ENCODE data around the gene ITIH5. TPM values are rescaled to one million over a fixed set of nuclear protein-coding genes. Genes with fewer than 3 reads are reported as not detected.
"Not testable (repeated sequence)": the region's sequence is repeated elsewhere in the genome, so short reads cannot be mapped to it uniquely, and the experiment has no call there.

The ITIH5 gene
- total and polyA plus RNA-seq, 10 donors, result 0.59 to 5.2 (median 1.7) TPM

- Histone ChIP-seq H3K4me3 (no peak overlapping the region), H3K36me3 (no peaks in the 10 kb centered on the region), H3K9me3 (no peaks in the 10 kb centered on the region), H3K4me1 (no peaks in the 10 kb centered on the region), H3K27ac (no peak overlapping the region), H3K27me3 (replicated peaks in 1 of 7) (peaks cover 0 to 61% (median 28%) of the 10 kb centered on the region in 7 donors)
- WGBS, 5 donors, result 73 to 89% (median 81%) methylated on average over 4 of the region's 4 CpGs
- no peak for DNase-seq
- intact Hi-C loops (cut with DNase I; ENCODE audit: low total_unique reads), result no loop called here
- TF ChIP-seq, protein P1, sequence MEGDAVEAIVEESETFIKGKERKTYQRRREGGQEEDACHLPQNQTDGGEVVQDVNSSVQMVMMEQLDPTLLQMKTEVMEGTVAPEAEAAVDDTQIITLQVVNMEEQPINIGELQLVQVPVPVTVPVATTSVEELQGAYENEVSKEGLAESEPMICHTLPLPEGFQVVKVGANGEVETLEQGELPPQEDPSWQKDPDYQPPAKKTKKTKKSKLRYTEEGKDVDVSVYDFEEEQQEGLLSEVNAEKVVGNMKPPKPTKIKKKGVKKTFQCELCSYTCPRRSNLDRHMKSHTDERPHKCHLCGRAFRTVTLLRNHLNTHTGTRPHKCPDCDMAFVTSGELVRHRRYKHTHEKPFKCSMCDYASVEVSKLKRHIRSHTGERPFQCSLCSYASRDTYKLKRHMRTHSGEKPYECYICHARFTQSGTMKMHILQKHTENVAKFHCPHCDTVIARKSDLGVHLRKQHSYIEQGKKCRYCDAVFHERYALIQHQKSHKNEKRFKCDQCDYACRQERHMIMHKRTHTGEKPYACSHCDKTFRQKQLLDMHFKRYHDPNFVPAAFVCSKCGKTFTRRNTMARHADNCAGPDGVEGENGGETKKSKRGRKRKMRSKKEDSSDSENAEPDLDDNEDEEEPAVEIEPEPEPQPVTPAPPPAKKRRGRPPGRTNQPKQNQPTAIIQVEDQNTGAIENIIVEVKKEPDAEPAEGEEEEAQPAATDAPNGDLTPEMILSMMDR (IDR thresholded peaks at IDR 0.05 in 8 of 11, conservative IDR thresholded peaks at IDR 0.05 in 3 of 11), result no peak
- no peak for TF ChIP-seq POLR2AphosphoS5 (IDR thresholded peaks at IDR 0.05)
- TF ChIP-seq POLR2A (IDR thresholded peaks at IDR 0.05), result no peak
These were observed 7.2 kb downstream of the ITIH5 start for GRCh38 chr10:7659560-7659959.

- TF ChIP-seq, protein P1 (IDR thresholded peaks at IDR 0.05 in 8 of 11, conservative IDR thresholded peaks at IDR 0.05 in 3 of 11), result no peak
- TF ChIP-seq POLR2A (IDR thresholded peaks at IDR 0.05) (no peak), POLR2AphosphoS5 (IDR thresholded peaks at IDR 0.05) (no peak)
- H3K27ac ChIP-seq, result no peak overlapping the region
- WGBS, 5 donors, result 48 to 85% (median 79%) methylated on average over 2 of the region's 2 CpGs
- DNase-seq, result no peak
- intact Hi-C loops (cut with DNase I; ENCODE audit: low total_unique reads), result no loop called here
- no peaks in the 10 kb centered on the region for H3K9me3 ChIP-seq
- no peaks in the 10 kb centered on the region for H3K36me3 ChIP-seq
- H3K27me3 ChIP-seq (replicated peaks in 1 of 7), result peaks cover 0 to 58% (median 13%) of the 10 kb centered on the region in 7 donors
- no peak overlapping the region for H3K4me3 ChIP-seq
- H3K4me1 ChIP-seq, result no peaks in the 10 kb centered on the region
These were observed 9.2 kb downstream of the ITIH5 start for GRCh38 chr10:7657552-7657951.

GRCh38 chr10:7657079-7657478, 9.7 kb downstream of the ITIH5 start:
- intact Hi-C loops (cut with DNase I; ENCODE audit: low total_unique reads); H3K9me3 ChIP-seq; H3K4me1 ChIP-seq; H3K4me3 ChIP-seq; H3K27ac ChIP-seq; H3K36me3 ChIP-seq; DNase-seq: not testable (repeated sequence)
- peaks cover 0 to 56% (median 10%) of the 10 kb centered on the region in 7 donors for H3K27me3 ChIP-seq (replicated peaks in 1 of 7)
- WGBS, 5 donors, result 86 to 92% (median 90%) methylated on average over 11 of the region's 11 CpGs

DNA sequence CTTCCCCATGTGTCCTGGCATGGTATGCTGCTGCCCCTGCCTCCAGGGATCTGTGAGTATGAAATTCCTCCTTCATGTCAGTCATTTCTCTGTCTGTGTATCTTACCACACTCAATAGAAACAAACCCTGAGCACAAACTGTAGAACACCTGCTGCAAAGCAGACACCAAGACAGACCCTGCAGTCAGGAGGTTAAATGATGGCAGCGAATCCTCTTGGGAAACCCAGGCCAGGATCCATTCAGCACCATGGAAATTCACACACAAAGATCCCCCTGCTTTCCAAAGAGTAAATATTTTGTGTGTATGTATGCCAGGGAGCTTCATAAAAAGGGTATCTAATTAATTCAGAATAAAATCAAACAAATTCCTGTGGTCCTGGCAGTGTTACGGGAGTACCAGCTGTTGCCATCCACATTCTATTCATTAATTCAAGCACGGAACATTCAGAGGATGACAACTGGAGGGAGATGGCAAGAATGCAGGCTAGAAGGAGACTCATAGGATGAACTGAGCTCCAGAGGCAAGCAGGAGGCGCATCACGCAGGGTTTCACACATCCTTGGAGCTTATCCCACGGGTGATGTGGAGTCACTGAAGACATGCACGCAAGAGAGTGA, 14.8 kb downstream of the ITIH5 start:
- H3K27me3 ChIP-seq (replicated peaks in 1 of 7), result peaks cover 0 to 36% (median 0%) of the 10 kb centered on the region in 7 donors
- DNase-seq, result no peak
- intact Hi-C loops (cut with DNase I; ENCODE audit: low total_unique reads), result no loop called here
- no peaks in the 10 kb centered on the region for H3K9me3 ChIP-seq
- H3K4me3 ChIP-seq, result no peak overlapping the region
- H3K36me3 ChIP-seq, result no peaks in the 10 kb centered on the region
- H3K27ac ChIP-seq, result no peak overlapping the region
- 87 to 97% (median 92%) methylated on average over 7 of the region's 7 CpGs for WGBS, 5 donors
- TF ChIP-seq POLR2AphosphoS5 (IDR thresholded peaks at IDR 0.05) (no peak), POLR2A (IDR thresholded peaks at IDR 0.05) (no peak)
- TF ChIP-seq, protein P1 (IDR thresholded peaks at IDR 0.05 in 8 of 11, conservative IDR thresholded peaks at IDR 0.05 in 3 of 11), result no peak
- no peaks in the 10 kb centered on the region for H3K4me1 ChIP-seq

All from spleen (tissue), 11 donors.